Measurements from ENCODE around the gene GIMAP8. TPM values are rescaled to one million over a fixed set of nuclear protein-coding genes. Genes with fewer than 3 reads are reported as not detected.

Gene GIMAP8
- total RNA-seq, 1 donor from 2014 or later, result not detected

- no peak for DNase-seq (ENCODE audit: low read depth)
These were observed 39.6 kb upstream of the GIMAP8 start for GRCh38 chr7:150410680-150411346.

GRCh38 chr7:150411606-150412005 lies 38.8 kb upstream of the GIMAP8 start:
- no peak for DNase-seq (ENCODE audit: low read depth)

GRCh38 chr7:150412016-150412415 lies 38.4 kb upstream of the GIMAP8 start:
- no peak for DNase-seq (ENCODE audit: low read depth)

GRCh38 chr7:150412518-150413488 lies 37.6 kb upstream of the GIMAP8 start:
- no peak for DNase-seq (ENCODE audit: low read depth)

- no peak for DNase-seq (ENCODE audit: low read depth)
These were observed 36.8 kb upstream of the GIMAP8 start for GRCh38 chr7:150413640-150414081.

- no peak for DNase-seq (ENCODE audit: low read depth)
These were observed 35.0 kb upstream of the GIMAP8 start for GRCh38 chr7:150415161-150416153.

- DNase-seq (ENCODE audit: low read depth), result no peak
These were observed 33.2 kb upstream of the GIMAP8 start for GRCh38 chr7:150417239-150417638.

GRCh38 chr7:150417863-150418262 lies 32.6 kb upstream of the GIMAP8 start:
- DNase-seq (ENCODE audit: low read depth), result no peak

GRCh38 chr7:150420242-150420641 lies 30.2 kb upstream of the GIMAP8 start:
- no peak for DNase-seq (ENCODE audit: low read depth)

- peak; percentile 90 for DNase-seq (ENCODE audit: low read depth)
These were observed 29.3 kb upstream of the GIMAP8 start for GRCh38 chr7:150420987-150421674.

- no peak for DNase-seq (ENCODE audit: low read depth)
These were observed 28.6 kb upstream of the GIMAP8 start for GRCh38 chr7:150421831-150422230.

GRCh38 chr7:150425670-150426069 lies 24.8 kb upstream of the GIMAP8 start:
- DNase-seq (ENCODE audit: low read depth), result no peak

- peak; percentile 99 for DNase-seq (ENCODE audit: low read depth)
These were observed 21.6 kb upstream of the GIMAP8 start for GRCh38 chr7:150428671-150429451.

- no peak for DNase-seq (ENCODE audit: low read depth)
These were observed 20.7 kb upstream of the GIMAP8 start for GRCh38 chr7:150429699-150430098.

GRCh38 chr7:150430465-150431085 lies 19.9 kb upstream of the GIMAP8 start:
- DNase-seq (ENCODE audit: low read depth), result no peak

GRCh38 chr7:150431839-150432658 lies 18.4 kb upstream of the GIMAP8 start:
- DNase-seq (ENCODE audit: low read depth), result no peak

- DNase-seq (ENCODE audit: low read depth), result no peak
These were observed 17.2 kb upstream of the GIMAP8 start for GRCh38 chr7:150432915-150433892.
